Muscle layer of duodenum (tissue), 2 donors: ENCODE measurements around the gene RPL7A.
"Not testable (repeated sequence)": the region's sequence is repeated elsewhere in the genome, so short reads cannot be mapped to it uniquely, and the experiment has no call there.

Experiments used
- H3K27ac ChIP-seq: one replicate; pipeline ENCODE4 v1.7.0; 2013; ENCODE audit warnings: mild to moderate bottlenecking, low read length
- H3K27me3 ChIP-seq: one replicate; pipeline ENCODE4 v1.7.0; 2013; ENCODE audit warnings: low read depth, mild to moderate bottlenecking, control low read depth, low read length
- H3K36me3 ChIP-seq, 2 donors: one replicate each; pipeline ENCODE4 v1.7.0; 2013; ENCODE audit warnings: low read length in 2 of 2, control low read depth in 1 of 2, mild to moderate bottlenecking in 1 of 2; ENCODE audit not compliant: insufficient read depth in 2 of 2, control insufficient read depth in 1 of 2
- H3K4me1 ChIP-seq, 2 donors: one replicate each; pipeline ENCODE4 v1.7.0; 2013; ENCODE audit warnings: low read length in 2 of 2, mild to moderate bottlenecking in 2 of 2, control low read depth in 1 of 2, moderate library complexity in 1 of 2; ENCODE audit not compliant: insufficient read depth in 2 of 2, control insufficient read depth in 1 of 2
- H3K4me3 ChIP-seq, 2 donors: one replicate each; pipeline ENCODE4 v1.7.0; 2013; ENCODE audit warnings: low read length in 2 of 2, low read depth in 1 of 2, mild to moderate bottlenecking in 1 of 2
- H3K9me3 ChIP-seq, 2 donors: one replicate each; pipeline ENCODE4 v1.7.0; 2013; ENCODE audit warnings: low read length in 2 of 2, control low read depth in 1 of 2, mild to moderate bottlenecking in 1 of 2; ENCODE audit not compliant: control insufficient read depth in 1 of 2
- donor health status: healthy.

Gene RPL7A

DNA sequence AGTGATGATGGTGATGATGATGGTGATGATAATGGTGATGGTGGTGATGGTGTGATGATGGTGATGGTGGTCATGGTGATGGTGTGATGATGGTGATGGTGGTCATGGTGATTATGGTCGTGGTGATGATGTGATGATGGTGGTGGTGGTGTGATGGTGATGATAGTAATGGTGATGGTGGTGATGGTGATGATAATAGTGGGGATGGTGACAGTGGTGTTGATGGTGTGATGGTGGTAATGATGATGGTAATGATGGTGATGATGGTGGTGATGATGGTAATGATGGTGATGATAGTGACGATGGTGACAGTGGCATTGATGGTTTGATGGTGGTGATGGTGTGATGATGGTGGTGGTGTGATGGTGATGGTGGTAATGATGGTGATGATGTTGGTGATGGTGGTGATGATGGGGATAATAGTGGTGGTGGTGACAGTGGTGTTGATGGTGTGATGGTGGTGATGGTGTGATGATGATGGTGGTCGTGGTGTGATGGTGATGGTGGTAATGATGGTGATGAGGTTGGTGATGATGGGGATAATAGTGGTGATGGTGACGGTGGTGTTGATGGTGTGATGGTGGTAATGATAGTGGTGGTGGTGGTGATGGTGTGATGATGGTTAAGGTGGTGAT lies 34.6 kb downstream of the RPL7A start:
- no peaks in the 10 kb centered on the region for H3K9me3 ChIP-seq
- no peak overlapping the region for H3K27ac ChIP-seq
- H3K4me3 ChIP-seq = no peak overlapping the region
- no peaks in the 10 kb centered on the region for H3K4me1 ChIP-seq
- no peaks in the 10 kb centered on the region for H3K36me3 ChIP-seq
- no peaks in the 10 kb centered on the region for H3K27me3 ChIP-seq

DNA sequence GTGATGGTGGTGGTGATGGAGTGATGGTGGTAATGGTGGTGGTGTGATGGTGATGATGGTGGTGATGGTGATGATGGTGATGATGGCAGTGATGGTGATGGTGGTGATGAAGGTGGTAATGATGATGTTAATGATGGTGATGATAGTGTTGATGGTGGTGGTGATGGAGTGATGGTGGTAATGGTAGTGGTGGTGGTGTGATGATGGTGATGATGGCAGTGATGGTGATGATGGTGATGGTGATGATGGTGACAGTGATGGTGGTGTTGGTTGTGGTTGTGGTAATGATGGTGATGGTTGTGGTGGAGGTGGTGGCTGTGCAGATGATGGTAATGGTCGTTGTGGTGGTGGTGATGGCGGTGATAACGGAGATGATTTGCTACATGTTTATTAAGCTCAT lies 35.4 kb downstream of the RPL7A start:
- Histone ChIP-seq H3K27me3 (no peaks in the 10 kb centered on the region), H3K36me3 (no peaks in the 10 kb centered on the region), H3K4me1 (no peaks in the 10 kb centered on the region), H3K27ac (no peak overlapping the region), H3K4me3 (no peak overlapping the region), H3K9me3 (no peaks in the 10 kb centered on the region)

DNA sequence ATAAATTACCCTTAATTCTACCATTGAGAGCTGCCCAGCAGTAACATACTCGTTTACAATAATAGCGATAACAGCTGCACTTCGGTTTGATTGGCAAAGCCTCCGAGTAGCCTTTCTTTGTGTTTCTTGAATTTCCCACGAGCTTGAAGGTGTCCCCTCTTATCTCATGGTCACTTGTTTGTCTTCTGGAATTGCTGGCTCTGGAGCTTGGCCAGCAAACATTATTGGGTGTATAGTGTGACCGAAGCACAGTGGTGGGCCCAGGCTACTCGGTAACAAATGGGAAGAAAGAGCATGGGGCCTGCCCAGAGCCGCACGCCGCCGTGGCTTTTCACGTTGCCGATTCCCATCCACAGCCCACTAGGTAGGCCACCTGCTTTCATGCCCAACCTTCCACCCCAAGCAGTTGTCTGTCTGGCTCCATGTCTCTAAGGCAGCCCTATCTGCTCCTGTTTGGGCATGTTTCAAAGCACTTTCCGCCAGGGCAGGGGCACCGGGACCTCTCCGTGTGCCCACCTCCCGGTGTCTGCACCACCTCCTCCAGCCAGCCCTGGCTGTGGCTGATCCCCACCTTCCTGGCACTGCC lies 36.8 kb downstream of the RPL7A start:
- Histone ChIP-seq H3K27ac (no peak overlapping the region), H3K9me3 (no peaks in the 10 kb centered on the region), H3K27me3 (no peaks in the 10 kb centered on the region), H3K4me3 (no peak overlapping the region), H3K4me1 (no peaks in the 10 kb centered on the region), H3K36me3 (no peaks in the 10 kb centered on the region)

GRCh38 chr9:133385452-133385851 lies 37.4 kb downstream of the RPL7A start:
- Histone ChIP-seq H3K4me1 (no peaks in the 10 kb centered on the region), H3K27ac (no peak overlapping the region), H3K4me3 (no peak overlapping the region), H3K27me3 (no peaks in the 10 kb centered on the region), H3K9me3 (no peaks in the 10 kb centered on the region), H3K36me3 (no peaks in the 10 kb centered on the region)

- Histone ChIP-seq H3K27me3 (peaks cover 3% of the 10 kb centered on the region), H3K4me3 (no peak overlapping the region), H3K27ac (no peak overlapping the region), H3K36me3 (no peaks in the 10 kb centered on the region), H3K9me3 (no peaks in the 10 kb centered on the region), H3K4me1 (no peaks in the 10 kb centered on the region)
Measured at GRCh38 chr9:133386338-133386737, 38.3 kb downstream of the RPL7A start.

GRCh38 chr9:133387680-133388079 lies 39.7 kb downstream of the RPL7A start:
- Histone ChIP-seq H3K27ac (no peak overlapping the region), H3K4me3 (no peak overlapping the region), H3K36me3 (no peaks in the 10 kb centered on the region), H3K27me3 (peaks cover 3% of the 10 kb centered on the region), H3K4me1 (no peaks in the 10 kb centered on the region), H3K9me3 (no peaks in the 10 kb centered on the region)

DNA sequence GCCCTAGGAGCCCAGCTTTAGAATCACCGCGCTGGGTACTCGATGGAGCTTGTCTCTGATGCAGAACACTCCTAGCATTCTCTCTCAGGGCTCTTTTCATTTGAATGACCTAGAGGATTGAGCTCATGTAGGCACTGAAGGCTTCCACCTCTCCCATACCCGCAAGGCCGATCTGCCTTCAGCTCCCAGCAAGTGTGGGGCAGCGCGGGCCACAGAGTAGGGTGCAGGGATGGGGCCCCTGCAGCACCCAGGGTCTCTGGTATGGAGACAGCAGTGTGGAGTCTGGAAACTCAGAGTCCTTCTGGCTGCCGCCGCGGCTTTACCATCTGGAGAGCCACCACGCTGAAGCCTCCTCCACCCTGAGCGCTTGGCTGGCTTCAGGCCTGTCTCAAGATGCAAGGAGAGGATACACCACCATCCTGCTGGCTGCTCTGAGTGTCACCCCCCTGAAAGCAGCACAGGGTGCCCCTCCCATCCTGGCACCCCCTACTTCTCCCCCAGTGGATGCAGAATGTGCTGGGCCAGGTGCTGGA lies 41.1 kb downstream of the RPL7A start:
- H3K9me3 ChIP-seq = no peaks in the 10 kb centered on the region
- H3K27me3 ChIP-seq = peaks cover 3% of the 10 kb centered on the region
- no peaks in the 10 kb centered on the region for H3K36me3 ChIP-seq
- no peaks in the 10 kb centered on the region for H3K4me1 ChIP-seq
- H3K27ac ChIP-seq = no peak overlapping the region
- H3K4me3 ChIP-seq = no peak overlapping the region

DNA sequence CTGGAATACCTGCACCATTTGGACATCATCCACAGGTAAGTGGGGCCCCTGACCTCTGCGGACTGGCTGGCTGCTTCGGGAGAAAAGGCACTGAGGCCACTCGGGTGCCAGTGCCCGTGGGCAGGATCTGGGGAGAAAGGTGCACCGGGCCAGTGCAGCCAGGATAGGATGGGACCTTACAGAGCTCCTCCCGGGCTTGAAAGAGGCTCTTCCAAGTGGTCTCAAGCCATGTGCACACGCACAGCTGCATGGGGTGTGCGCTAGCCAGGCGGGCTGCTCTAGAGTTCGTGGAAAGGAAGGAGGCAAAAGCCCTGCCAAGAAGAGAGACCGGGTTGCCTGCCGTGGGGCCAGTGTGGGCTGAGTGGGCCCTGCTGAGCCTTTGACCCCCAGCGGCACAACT lies 41.5 kb downstream of the RPL7A start:
- Histone ChIP-seq H3K4me1 (no peaks in the 10 kb centered on the region), H3K27ac (no peak overlapping the region), H3K27me3 (peaks cover 3% of the 10 kb centered on the region), H3K9me3 (no peaks in the 10 kb centered on the region), H3K36me3 (no peaks in the 10 kb centered on the region), H3K4me3 (no peak overlapping the region)

GRCh38 chr9:133390713-133391112 lies 42.7 kb downstream of the RPL7A start:
- Histone ChIP-seq H3K4me3 (no peak overlapping the region), H3K27me3 (peaks cover 3% of the 10 kb centered on the region), H3K4me1 (no peaks in the 10 kb centered on the region)

DNA sequence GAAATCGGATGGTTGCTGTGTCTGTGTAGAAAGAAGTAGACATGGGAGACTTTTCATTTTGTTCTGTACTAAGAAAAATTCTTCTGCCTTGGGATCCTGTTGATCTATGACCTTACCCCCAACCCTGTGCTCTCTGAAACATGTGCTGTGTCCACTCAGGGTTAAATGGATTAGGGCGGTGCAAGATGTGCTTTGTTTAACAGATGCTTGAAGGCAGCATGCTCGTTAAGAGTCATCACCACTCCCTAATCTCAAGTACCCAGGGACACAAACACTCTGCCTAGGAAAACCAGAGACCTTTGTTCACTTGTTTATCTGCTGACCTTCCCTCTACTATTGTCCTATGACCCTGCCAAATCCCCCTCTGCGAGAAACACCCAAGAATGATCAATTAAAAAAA lies 43.4 kb downstream of the RPL7A start:
- H3K9me3 ChIP-seq, H3K4me1 ChIP-seq, H3K36me3 ChIP-seq, H3K4me3 ChIP-seq, H3K27me3 ChIP-seq, H3K27ac ChIP-seq: not testable (repeated sequence)

More at GRCh38 chr9:133390713-133391112, 42.7 kb downstream of the RPL7A start:
- Histone ChIP-seq H3K9me3 (no peaks in the 10 kb centered on the region), H3K36me3 (no peaks in the 10 kb centered on the region), H3K27ac (no peak overlapping the region)

DNA sequence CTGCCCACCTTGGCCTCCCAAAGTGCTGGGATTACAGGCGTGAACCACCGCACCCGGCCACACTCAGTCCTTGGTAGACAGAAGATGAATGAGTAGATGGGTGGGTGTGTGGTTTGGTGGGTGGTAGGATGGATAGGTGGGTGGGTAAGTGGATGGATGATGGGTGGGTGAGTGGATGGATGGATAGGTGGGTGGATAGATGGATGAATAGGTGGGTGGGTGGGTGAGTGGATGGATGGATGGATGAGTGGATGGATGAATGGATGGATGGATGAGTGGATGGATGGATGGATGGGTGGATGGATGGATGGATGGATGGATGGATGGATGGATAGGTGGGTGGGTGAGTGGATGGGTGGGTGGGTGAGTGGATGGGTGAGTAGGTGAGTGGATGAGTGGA lies 44.3 kb downstream of the RPL7A start:
- H3K27me3 ChIP-seq, H3K4me3 ChIP-seq, H3K27ac ChIP-seq, H3K36me3 ChIP-seq, H3K4me1 ChIP-seq, H3K9me3 ChIP-seq: not testable (repeated sequence)

DNA sequence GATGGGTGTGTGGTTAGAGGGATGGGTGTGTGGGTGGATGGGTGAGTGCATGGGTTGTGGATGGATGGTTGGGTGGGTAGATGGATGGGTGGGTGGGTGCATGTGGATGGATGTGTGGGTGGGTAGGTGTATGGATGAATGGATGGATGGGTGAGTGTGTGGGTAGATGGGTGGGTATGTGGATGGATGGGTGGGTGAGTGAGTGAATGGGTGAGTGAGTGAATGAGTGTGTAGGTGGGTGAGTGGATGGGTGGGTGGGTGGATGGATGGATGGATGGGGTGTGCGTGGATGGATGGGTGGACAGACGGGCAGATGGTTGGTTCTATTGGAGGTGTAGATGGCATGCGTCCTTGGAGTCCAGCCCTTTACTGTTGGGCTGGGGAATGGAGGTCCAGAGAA lies 45.4 kb downstream of the RPL7A start:
- Histone ChIP-seq H3K27me3 (peaks cover 3% of the 10 kb centered on the region), H3K27ac (no peak overlapping the region), H3K36me3 (no peaks in the 10 kb centered on the region)

More for the DNA sequence above, 45.4 kb downstream of the RPL7A start:
- H3K4me1 ChIP-seq = no peaks in the 10 kb centered on the region
- H3K9me3 ChIP-seq = no peaks in the 10 kb centered on the region
- H3K4me3 ChIP-seq = no peak overlapping the region
